GM19438 (cell line): Measurements from ENCODE around the gene MICALL2.

Source experiments
- ATAC-seq: cut with Tn5 transposase; IDR thresholded peaks from one replicate; pipeline ENCODE4 v1.9.1; 2021; ENCODE audit warnings: low read depth; ENCODE audit not compliant: unreplicated experiment

The MICALL2 gene

DNA sequence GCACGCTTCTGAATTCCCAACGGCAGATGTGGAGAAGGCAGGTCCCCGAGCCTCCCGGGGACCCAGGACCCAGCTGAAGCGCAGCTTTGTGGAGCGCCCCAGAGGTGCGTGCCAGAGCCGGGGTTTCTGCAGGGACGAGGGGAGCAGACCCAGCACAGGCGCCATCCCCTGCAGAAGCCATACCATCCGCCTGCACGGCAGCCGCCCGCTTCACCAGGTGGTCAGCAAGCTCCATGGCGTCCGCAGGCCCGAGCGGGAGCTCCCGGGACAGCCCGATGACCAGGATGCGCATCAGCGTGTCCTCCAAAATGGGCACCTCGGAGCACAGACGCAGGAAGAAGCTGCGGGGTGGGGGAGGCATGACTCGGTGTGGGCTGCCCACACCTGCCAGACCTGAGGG, 34.3 kb upstream of the MICALL2 start:
- no peak for ATAC-seq

DNA sequence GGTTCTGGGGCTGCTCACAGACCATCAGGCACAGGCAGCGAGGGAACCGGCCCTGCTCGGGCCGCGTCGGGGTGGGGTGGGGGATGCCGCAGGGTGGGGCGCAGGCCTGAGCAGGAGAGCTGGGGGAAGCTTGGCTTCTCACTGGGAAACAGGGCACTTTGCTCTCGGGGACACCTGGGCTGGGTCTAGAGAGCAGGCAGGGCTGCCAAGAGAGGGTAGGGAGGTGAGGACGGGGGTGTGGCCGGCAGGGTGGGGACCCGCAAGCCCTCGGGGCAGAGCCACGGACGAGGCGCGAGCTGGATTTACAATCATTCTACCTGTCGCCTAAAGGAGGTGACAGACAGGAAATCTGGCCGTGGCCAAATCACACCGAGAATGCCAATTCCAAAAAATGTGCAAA, 33.9 kb upstream of the MICALL2 start:
- ATAC-seq: no peak

DNA sequence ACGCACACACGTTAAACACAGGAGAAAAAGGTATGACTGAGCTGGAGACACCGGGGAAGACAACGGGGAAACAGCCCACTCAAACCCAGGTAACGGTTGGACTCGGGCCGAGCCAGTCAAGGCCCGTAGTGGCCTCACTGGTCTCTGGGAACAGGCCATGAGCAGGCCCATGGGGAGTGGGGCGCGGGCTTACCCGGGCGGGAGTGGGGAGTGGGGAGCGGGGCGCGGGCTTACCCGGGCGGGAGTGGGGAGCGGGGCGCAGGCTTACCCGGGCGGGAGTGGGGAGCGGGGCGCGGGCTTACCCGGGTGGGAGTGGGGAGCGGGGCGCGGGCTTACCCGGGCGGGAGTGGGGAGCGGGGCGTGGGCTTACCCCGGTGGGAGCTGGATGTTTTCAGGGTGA, 33.4 kb upstream of the MICALL2 start:
- no peak for ATAC-seq

DNA sequence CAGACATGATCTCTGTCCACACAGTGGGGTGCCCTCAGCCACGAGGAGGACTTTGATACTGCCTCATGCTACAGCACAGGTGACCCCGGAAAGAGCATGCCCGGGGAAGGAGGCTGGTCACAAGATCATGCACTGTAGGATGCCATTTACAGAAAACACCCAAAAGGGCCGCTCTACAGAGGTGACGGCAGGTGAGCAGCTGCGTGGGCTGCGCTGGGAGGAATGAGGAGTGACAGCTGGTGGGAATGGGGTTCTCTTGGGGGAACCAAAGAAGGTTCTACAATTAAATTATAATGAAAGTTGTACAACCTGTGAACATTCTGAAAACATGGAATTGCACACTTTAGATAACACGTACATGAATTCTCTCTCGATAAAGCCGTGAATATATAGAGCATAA, 33.0 kb upstream of the MICALL2 start:
- ATAC-seq: no peak

DNA sequence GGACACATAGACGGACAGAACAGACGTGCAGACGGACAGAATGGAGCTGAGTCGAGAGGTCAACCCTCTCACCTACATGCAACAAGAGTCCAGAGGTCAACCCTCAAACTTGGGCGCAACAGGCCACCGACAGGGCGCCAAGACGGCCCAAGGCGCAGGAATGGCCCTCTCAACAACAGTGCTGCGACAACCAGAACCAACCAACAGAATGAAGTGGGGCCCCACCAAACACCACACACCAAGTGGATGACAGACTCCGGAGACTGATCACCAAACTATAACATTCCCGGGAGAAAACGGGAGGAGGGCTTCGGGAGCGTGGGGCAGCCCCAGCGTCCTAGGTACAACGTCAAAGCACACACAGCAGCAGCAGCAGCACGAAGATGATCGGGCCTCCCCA, 31.6 kb upstream of the MICALL2 start:
- no peak for ATAC-seq

DNA sequence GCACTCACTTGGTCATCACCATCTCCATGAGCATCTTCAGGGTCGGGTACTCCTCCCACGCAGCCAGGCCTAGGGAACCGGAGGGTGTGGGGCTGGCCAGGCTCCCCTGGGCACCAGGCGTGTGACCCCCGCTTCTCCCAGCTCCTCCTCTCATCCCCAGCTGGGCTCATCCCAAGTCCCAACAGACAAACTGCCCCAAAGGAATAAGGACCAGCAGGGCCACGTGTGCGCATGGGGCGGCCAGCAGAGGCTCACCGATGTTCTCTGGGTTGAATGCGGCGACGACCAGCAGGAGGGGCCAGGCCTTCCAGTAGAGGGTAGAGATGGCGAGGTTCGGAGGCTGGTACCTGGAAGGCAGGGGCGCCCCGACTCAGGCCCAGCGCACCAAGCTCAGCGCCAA, 30.1 kb upstream of the MICALL2 start:
- no peak for ATAC-seq

DNA sequence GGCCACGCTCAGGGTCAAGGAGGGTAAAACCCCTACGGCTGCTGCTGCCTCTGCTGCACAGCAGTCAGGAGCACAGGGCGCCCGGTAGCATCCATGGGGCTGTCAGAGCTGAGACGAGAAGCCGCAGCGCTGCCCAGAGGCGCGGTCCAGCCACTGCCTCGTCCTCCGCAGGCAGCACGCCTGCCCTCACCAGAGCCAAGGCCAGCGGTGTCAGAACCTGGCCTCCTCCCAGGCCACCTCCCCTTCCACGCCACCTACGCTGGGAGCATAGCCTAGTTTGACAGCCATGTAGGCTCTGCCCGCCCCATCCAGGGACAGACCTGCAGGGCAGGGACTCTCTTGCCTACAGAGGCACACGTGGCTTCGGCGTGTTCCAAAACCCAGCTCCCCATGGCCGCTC, 28.7 kb upstream of the MICALL2 start:
- no peak for ATAC-seq

DNA sequence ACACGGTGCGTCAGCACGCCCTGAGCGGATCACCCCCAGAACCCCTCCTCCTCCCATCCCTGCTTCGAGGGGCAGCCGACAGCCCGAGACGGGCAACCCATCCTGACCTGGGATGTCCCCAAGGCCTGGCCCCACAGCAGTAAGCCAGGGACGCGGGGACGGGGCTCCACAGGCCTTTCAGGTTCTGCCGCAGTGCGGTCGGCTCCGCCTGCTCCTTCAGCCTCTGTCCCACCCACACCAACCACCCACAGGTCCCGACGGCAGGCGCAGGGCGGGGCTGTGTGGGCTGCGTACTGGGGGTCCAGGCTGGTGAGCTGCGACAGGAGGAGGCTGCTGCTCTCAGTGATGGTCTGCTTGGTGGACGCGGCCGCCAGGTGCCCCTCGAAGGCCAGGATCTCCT, 28.2 kb upstream of the MICALL2 start:
- ATAC-seq: no peak

DNA sequence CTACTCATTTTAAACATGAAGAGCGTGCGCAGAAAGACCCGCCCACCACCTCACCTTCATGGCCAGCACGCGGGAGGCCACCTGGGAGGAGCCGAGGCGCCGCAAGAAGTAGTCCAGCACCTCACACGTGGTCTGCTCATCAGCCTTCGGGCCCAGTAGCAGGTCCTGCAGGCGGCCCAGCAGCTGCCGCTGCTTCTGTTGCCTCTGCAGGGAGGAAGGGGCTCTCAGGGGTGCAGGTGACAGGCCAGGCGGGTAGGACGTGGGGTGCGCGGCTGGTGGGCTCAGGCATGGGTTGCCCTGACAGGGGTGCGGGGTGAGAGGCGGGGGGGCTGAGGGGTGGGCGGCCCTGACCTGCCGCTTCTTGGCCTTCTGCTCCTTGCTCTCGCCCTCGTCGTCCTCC, 27.3 kb upstream of the MICALL2 start:
- ATAC-seq: no peak

DNA sequence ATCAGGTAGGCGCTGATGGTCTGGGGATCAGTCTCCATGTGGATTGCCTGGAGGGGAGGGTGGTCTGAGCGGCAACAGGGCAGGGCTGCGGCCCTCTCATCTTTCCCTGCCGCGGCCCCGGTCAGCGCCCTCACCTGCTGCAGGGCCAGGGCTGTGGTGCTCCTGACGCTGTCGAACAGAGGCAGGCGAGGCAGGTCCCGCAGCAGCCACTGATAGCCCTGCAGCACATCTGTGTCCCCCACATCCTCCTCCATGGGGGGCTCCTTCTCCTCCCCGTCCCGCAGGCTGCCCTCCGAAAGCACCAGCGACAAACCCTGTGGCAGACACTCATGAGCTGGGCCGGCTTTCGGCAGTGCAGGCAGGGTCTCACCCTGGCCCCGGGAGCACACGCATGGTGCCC, 25.9 kb upstream of the MICALL2 start:
- no peak for ATAC-seq

DNA sequence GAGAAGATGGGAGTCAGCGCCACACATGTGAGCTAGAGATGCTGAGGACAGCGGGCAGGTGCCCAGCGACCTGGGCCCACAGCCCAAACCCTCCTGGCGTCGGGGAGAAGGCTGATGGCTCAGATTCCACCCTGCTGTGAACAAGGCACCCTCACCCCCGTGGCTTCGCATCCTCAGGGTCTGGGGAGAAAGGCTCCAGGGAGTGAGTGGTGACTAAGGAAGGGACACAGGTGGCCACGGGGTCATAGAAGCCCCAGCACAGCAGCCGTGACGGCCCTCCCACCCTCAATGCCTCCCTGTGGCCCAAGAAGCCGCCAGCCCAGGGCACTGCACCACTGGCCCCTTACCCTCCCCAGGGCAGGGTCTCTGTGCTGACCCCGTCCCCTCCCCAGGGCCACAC, 25.3 kb upstream of the MICALL2 start:
- no peak for ATAC-seq

DNA sequence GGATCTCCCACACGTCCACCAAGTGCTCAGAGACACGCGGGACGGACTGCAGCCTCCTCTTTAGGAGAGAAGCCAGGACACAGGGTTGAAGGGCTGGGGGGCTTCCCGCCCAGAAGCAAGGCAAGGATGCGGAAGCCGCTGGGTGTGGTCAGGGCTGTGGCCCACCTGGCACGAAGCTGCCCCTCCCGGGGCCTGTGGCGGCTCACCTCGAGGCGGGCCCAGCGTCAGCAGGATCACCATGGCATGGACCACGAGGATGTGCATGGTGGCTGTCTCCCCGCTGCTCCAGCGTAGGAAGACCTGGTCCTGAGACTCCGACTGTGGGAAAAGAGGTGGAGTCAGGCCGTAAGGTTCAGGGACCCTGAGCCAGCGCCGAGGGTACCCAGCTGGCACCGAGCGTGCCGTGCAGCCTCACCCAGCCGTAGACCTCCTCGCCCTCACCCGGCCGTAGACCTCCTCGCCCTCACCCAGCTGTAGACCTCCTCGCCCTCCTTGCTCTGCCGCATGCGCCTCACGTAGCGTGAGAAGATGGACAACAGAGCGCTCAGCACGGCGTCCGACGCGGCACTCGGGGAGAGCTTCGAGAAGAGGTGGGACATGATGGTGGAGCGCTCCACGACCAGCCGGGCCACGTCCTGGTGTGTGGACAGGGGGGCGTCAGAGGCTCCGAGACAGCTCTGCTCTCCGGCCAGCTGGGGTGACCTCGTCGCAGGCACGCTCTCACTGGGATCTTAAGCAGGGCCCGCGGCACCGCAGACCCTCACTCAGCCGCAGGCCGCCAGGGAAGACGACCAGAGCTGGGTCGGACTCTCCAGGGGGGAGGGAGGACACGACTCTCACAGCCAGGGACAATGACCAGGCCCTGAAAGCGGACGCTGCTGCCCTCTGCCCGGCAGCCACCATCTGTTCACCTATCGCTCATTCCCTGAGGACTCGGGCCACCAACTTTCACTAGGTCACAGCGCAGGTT, 24.6 kb upstream of the MICALL2 start:
- no peak for ATAC-seq

DNA sequence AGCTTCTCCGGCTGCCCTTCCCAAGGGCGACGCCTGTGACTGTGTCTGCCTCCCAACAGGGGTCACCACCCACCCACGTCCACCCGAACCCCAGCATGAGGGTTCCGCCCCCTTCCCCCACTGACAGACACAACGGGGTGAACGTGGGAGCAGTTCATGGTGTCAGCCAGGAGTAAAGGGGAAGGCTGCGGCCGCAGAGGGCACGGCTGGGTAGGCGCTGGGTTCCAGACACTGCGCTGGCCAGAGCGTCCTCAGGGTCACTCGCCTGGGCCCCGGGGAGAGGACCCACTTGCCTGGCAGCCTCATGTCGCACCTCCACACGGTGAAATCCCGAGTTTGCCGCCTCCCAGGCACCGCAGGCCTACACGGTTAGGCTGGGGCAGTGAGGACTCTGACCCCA, 23.8 kb upstream of the MICALL2 start:
- ATAC-seq: no peak

DNA sequence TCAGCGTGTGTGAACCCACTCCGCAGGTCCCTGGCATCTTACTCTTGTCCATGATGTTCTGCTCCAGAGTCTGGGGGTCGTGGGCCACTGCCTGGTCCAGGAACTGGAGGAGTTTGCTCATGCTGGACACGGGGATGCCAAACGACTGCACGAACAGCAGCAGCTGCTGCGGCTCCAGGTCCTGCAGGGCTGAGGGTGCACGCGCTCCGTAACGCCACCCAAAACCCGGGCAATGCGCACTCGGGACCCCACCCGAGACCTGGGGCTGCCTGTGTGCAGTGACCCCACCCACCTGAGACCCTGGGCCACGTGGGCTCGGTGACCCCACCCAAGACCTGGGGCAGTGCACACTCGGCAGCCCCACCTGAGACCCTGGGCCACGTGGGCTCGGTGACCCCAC, 22.0 kb upstream of the MICALL2 start:
- ATAC-seq: no peak

DNA sequence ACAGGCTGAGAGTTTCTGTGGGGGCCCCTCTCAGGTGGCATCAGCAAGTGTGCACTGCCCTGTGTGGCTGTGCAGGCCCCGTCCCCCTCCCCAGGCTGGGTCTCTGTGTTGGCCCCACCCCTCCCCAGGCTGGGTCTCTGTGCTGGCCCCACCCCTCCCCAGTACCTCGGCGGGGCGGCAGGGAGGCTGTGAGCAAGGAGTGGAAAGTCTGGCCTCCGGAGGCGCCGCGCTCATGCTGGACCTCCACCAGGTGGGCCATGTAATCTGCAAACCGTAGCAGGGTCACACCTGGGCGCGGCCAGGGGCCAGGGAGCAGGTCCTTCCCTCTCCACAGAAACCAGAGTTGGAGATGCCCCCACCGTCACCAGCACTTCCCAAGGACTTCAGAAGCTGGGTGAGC, 21.4 kb upstream of the MICALL2 start:
- ATAC-seq: no peak

DNA sequence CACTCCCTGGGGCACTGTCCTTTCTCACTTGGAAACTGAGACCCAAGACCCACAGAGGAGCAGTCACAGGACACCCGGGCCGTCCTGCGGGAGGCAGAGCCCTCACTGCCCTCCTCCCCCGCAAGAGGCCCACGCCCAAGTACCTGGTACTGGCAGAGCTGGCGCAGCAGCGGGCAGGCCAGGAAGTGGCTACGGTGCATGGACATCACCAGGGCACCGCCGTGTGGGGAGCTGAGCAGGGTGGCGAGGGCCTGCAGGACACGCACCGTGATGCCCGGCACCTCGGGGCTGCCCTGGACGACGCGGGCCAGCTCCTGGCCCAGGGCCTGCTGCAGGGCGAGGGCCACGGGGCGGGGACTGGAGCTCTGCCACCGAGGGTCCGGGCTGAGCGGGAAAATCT, 20.0 kb upstream of the MICALL2 start:
- ATAC-seq: no peak

DNA sequence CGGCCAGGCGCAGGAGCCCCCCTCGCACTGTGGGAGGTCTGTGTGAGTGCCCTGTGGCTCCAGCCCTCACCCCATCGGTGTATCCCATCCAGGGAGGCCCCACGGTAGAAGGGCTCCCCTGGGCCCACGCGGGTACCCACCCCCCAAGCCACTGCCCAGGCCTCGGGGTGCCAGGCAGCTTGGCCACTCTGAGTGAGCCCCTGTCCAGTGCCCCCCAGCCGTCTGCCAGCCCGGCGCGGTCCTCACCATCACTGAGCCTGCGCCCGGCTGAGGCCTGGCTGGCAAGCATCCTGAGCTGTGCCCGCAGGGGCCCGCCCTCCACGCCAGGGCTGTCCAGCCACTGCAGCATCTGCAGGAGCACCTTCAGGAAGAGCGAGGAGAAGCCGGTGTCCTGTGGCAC, 19.2 kb upstream of the MICALL2 start:
- no peak for ATAC-seq

DNA sequence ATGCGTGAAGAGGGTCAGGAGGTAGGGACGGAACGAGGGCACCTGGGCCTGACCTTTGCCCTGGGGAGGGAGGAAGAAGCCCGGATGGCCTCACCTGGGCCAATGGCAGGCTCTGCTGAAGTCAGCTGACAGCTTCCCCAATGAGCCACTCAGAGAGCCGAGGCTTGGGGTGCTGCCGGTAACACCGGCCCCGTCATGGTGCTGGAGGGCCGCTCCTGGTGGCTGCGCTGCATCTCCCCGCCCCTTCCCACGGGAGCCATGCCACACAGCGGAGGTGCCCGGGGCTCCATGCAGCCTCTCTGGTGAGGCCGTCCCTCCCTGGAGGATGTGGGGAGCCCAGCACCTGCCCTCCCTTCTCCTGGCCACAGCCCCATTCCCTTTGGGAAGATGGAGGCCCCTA, 17.6 kb upstream of the MICALL2 start:
- no peak for ATAC-seq

DNA sequence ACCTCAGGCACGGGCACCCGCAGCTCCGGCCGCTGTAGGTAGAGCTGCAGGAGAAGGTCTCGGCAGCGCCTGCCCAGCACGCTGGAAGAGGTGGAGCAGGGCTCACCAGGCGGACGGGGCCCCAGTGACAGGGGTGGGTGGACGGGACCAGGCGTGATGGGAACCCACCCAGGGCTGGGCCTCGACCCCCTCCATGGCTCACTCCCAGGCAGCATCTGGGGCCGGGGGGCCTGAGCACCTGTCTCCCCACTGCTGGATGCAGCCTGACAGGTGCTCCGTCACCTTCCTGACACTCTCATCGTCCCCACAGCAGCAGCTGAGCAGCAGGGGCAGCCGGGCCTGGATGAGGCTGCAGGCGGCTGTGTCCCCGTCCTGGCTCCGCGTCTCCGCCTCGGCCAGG, 16.7 kb upstream of the MICALL2 start:
- no peak for ATAC-seq

DNA sequence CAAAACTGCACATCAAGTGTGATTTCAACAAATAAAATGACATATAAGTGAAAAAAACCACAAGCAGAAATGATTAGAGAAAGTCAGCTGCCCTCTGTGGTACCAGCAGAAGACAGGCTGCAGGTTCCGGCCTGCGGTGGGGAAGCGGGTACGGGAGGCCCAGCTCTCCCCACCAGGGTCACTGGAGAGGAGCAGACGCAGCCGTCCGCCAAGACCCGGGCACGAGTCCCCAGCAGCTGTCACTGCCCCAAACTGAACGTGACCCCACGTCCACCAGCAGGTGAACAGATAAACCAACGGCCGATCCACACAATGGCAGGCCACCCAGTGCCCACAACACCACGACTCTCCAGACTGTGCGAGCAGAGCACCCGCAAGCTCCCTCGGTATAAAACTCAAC, 16.1 kb upstream of the MICALL2 start:
- ATAC-seq: no peak

DNA sequence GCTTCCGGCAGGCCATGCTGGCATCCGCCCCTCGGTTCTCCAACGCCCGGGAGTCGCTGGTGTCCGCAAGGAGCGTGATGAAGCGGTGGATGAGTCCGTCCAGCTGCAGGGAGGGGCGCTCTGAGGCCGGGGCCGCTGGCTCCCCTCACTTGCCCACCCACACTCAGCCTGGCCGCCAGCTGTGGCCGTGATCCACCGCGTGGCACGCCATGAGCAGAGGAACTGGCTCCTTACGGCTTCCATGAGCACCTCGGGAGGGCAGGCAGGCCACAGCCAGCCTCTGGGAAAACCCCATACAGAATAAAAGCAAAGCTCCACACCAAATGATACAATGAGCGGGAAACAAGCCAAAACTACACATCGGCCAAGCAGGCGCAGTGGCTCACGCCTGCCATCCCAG, 15.5 kb upstream of the MICALL2 start:
- no peak for ATAC-seq

DNA sequence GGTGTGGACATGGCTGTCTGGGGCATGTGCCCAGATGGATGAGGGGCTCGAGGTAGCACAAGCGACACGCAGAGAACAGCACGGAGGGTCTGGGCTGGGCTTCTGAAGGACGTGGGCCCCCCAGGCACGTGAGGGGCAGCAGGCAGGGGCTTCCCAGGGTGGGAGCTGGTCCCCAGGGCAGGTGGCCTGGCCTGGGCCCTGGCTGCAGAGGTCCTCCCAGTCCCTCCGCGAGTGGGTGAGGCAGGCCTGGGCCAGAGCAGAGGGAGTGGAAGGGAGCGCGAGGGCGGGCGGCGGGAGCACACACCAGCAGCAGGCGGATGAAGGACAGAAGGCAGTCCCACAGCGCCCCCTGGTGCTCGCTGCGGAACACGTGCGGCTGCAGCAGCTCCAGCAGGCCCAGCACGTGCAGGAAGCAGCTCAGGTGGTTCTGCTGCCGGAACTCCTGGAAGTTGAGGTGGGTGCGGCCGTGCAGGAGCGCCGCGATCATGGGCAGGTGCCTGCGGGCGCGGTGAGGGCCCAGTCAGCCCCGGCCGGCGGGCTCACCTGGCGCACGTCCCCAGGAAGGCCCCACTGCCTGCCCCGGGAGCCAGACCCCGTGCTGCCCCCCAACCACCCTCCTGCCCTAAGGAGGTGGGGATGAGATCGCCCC, 14.7 kb upstream of the MICALL2 start:
- no peak for ATAC-seq
